Thyroid gland (tissue), 4 donors: Measurements from ENCODE around the gene SIL1. TPM values are rescaled to one million over a fixed set of nuclear protein-coding genes. Genes with fewer than 3 reads are reported as not detected.

Experiments
- DNase-seq, 2 donors: peaks; one replicate each; pipeline ENCODE4 v3.0.0-alpha.2; 2019
- H3K27ac ChIP-seq, 3 donors: fragments of 200-600 bp; sonication (generic); 1 replicate in 2 of 3; 2 replicates in 1 of 3; pipeline ENCODE4 v1.5.1; 2016 to 2019; ENCODE audit warnings: mild to moderate bottlenecking in 1 of 3, moderate library complexity in 1 of 3
- H3K27me3 ChIP-seq: fragments of 200-600 bp; sonication (generic); one replicate; pipeline ENCODE4 v1.5.1; 2019
- H3K36me3 ChIP-seq, 2 donors: fragments of 200-600 bp; sonication (generic); one replicate each; pipeline ENCODE4 v1.5.1; 2016 to 2019
- H3K4me1 ChIP-seq, 2 donors: fragments of 200-600 bp; sonication (generic); one replicate each; pipeline ENCODE4 v1.5.1; 2017 to 2019
- H3K4me3 ChIP-seq, 3 donors: fragments of 200-600 bp; sonication (generic); replicated peaks in 1 of 3; 1 replicate in 2 of 3; 2 replicates in 1 of 3; pipeline ENCODE4 v1.5.1; 2016; ENCODE audit warnings: mild to moderate bottlenecking in 1 of 3
- H3K9me3 ChIP-seq: fragments of 200-600 bp; sonication (generic); one replicate; pipeline ENCODE4 v1.5.1; 2017
- POLR2A ChIP-seq, 2 donors: fragments of 450-650 bp; IDR thresholded peaks; one replicate each; pipeline ENCODE4 v1.6.1; 2017; ENCODE audit warnings: antibody characterized with exemption in 2 of 2, mild to moderate bottlenecking in 2 of 2, moderate library complexity in 1 of 2
- WGBS, 2 donors: methylation state at CpG; one replicate each; pipeline ENCODE4 v1.1.5; 2017; 5-methylcytosine and 5-hydroxymethylcytosine counted together
- intact Hi-C: fragments of 100-400 bp; cut with DNase I; formaldehyde crosslinking; loops from one replicate; pipeline ENCODE4 v1.15.1; 2023
- total RNA-seq, 4 donors: library from RNA; depleted of rRNA; stranded (reverse); fragments of >200 nt; gene quantifications; one replicate each; pipeline ENCODE4 v1.2.3, GENCODE V29; 2016
- TF ChIP-seq, protein P1 (sequence below), 6 experiments: fragments of 200-600 bp in 3 of 6; fragments of 450-650 bp in 3 of 6; sonication (generic) in 3 of 6; IDR thresholded peaks; one replicate each; pipeline ENCODE4 v1.5.1; 2016 to 2019; ENCODE audit warnings: antibody characterized with exemption in 6 of 6, mild to moderate bottlenecking in 2 of 6, inconsistent platforms in 1 of 6, moderate library complexity in 1 of 6

Gene SIL1
- total RNA-seq, 4 donors from 2014 or later, result 57.5 to 103 (median 81.7) TPM

DNA sequence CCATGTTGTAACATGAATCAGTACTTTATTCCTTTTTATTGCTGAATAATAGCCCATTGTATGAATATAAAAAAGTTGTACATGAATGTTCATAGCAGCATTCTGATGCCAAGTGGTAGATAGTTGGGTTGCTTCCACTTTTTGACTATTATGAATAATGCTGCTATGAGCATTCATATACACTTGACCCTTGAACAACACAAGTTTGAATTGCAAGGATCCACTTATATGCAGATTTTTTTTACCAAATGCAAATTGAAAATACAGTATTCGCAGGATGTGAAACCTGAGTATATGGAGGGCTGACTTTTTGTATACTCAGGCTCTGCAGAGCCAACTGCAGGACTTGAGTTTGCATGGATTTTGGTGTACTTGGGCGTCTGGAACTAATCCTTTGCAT lies 14.7 kb upstream of the SIL1 start:
- no peak for TF ChIP-seq POLR2A (IDR thresholded peaks at IDR 0.05)
- TF ChIP-seq, protein P1, sequence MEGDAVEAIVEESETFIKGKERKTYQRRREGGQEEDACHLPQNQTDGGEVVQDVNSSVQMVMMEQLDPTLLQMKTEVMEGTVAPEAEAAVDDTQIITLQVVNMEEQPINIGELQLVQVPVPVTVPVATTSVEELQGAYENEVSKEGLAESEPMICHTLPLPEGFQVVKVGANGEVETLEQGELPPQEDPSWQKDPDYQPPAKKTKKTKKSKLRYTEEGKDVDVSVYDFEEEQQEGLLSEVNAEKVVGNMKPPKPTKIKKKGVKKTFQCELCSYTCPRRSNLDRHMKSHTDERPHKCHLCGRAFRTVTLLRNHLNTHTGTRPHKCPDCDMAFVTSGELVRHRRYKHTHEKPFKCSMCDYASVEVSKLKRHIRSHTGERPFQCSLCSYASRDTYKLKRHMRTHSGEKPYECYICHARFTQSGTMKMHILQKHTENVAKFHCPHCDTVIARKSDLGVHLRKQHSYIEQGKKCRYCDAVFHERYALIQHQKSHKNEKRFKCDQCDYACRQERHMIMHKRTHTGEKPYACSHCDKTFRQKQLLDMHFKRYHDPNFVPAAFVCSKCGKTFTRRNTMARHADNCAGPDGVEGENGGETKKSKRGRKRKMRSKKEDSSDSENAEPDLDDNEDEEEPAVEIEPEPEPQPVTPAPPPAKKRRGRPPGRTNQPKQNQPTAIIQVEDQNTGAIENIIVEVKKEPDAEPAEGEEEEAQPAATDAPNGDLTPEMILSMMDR (IDR thresholded peaks at IDR 0.05), result no peak
- H3K9me3 ChIP-seq, result no peaks in the 10 kb centered on the region
- no peak overlapping the region for H3K27ac ChIP-seq
- no peak overlapping the region for H3K4me3 ChIP-seq
- DNase-seq, result no peak
- H3K4me1 ChIP-seq, result peaks cover 0 to 8% of the 10 kb centered on the region in 2 donors
- intact Hi-C loops, result no loop called here
- no peaks in the 10 kb centered on the region for H3K27me3 ChIP-seq
- WGBS, 2 donors, result 86 to 92% methylated on average over 2 of the region's 2 CpGs
- no peaks in the 10 kb centered on the region for H3K36me3 ChIP-seq

DNA sequence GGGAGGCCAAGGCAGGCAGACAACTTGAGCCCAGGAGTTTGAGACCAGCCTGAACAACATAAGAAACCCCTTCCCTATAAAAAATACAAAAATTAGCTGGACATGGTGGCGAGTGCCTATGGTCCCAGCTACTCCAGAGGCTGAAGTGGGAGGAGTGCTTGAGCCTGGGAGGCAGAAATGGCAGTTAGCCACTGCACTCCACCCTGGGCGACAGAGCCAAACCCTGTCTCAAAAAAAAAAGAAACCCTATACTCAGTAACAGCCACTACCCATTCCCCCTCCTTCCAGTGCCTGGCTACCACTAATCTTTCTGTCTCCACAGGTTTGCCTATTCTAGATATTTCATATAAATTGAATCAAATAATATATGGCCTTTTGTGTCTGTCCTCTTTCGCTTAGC lies 14.3 kb upstream of the SIL1 start:
- Histone ChIP-seq H3K27me3 (no peaks in the 10 kb centered on the region), H3K36me3 (no peaks in the 10 kb centered on the region), H3K27ac (no peak overlapping the region), H3K4me3 (no peak overlapping the region), H3K4me1 (peaks cover 0 to 8% of the 10 kb centered on the region in 2 donors), H3K9me3 (no peaks in the 10 kb centered on the region)
- 64% methylated on average over 3 of the region's 3 CpGs for WGBS, 2 donors
- DNase-seq, result no peak
- intact Hi-C loops, result no loop called here
- TF ChIP-seq, protein P1 (IDR thresholded peaks at IDR 0.05), result no peak
- no peak for TF ChIP-seq POLR2A (IDR thresholded peaks at IDR 0.05)

DNA sequence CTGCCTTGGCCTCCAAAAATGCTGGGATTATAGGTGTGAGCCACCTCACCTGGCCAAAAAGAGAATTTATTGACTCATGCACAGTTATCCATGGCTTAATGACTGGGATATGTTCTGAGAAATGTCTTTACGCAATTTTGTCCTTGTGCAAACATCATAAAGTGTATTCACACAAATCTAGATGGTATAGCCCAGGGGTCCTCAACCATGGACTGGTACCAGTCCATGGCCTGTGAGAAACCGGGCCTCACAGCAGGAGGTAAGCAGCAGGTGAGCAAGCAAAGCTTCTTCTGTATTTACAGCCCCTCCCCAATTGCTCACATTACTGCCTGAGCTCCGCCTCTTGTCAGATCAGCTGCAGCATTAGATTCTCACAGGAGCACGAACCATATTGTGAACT lies 12.4 kb upstream of the SIL1 start:
- Histone ChIP-seq H3K27ac (no peak overlapping the region), H3K27me3 (no peaks in the 10 kb centered on the region), H3K36me3 (no peaks in the 10 kb centered on the region), H3K9me3 (no peaks in the 10 kb centered on the region), H3K4me1 (peaks cover 0 to 8% of the 10 kb centered on the region in 2 donors), H3K4me3 (no peak overlapping the region)
- intact Hi-C loops, result no loop called here
- 85 to 87% methylated on average over 4 of the region's 4 CpGs for WGBS, 2 donors
- no peak for DNase-seq
- TF ChIP-seq POLR2A (IDR thresholded peaks at IDR 0.05), result no peak
- TF ChIP-seq, protein P1 (IDR thresholded peaks at IDR 0.05), result no peak

DNA sequence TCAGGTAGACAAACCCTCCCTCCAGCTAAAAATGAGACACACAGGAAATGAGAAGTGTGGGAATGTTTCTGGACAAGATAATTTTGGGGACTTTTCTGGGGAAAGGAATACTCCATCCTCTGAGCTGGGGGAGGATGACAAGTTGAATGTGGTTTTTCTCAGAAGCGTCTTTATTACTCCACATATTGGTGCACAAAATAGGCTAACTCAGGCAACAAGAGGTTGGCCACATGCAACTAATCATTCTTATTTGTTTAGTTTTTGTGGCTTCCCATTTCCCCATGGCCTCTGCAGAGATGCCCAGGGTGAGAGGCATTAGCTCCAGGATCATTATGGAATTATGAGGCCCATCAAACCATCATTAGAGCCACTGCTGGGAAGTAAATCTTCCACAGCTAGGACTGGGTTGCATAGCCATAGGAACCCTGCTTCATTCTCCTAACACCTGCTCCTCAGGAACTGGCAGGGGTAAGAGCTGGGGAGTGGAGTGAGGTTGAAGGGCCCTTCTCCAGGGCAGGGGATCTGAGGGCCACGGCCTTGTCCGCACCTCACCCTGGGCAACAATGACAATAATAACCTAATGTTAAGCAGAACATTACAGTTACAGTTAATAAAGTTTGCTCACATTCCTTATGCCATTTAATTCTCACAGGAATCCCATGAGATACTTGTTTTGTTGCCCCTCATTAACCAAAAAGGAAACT lies 9.3 kb upstream of the SIL1 start:
- H3K4me3 ChIP-seq, result no peak overlapping the region
- WGBS, 2 donors, result 78 to 96% methylated on average over 3 of the region's 3 CpGs
- no peak for DNase-seq

DNA sequence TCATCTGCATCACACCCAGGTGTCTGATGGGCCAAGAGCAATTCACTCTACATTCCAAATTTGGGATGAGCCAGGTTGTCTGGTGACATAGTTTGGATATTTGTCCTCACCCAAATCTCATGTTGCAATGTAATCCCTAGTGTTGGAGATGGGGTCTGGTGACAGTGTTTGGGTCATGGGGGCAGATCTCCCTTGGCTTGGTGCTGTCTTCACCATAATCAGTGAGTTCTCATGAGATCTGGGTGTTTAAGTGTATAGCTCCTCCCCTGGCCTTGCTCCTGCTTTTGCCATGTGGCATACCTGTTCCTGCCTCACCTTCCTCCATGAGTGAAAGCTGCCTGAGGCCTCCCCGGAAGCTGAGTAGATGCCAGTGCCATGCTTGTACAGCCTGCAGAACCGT lies 7.4 kb upstream of the SIL1 start:
- TF ChIP-seq, protein P1 (IDR thresholded peaks at IDR 0.05), result no peak
- TF ChIP-seq POLR2A (IDR thresholded peaks at IDR 0.05), result no peak
- peaks cover 0 to 8% of the 10 kb centered on the region in 2 donors for H3K4me1 ChIP-seq
- H3K36me3 ChIP-seq, result no peaks in the 10 kb centered on the region
- no peaks in the 10 kb centered on the region for H3K9me3 ChIP-seq
- no peaks in the 10 kb centered on the region for H3K27me3 ChIP-seq
- no peak overlapping the region for H3K27ac ChIP-seq
- 97 to 100% methylated on average over 2 of the region's 2 CpGs for WGBS, 2 donors
- no peak for DNase-seq
- no peak overlapping the region for H3K4me3 ChIP-seq
- intact Hi-C loops, result no loop called here

More for the DNA sequence above, 9.3 kb upstream of the SIL1 start:
- Histone ChIP-seq H3K27me3 (no peaks in the 10 kb centered on the region), H3K27ac (no peak overlapping the region), H3K36me3 (no peaks in the 10 kb centered on the region), H3K9me3 (no peaks in the 10 kb centered on the region), H3K4me1 (peaks cover 0 to 8% of the 10 kb centered on the region in 2 donors)
- TF ChIP-seq POLR2A (IDR thresholded peaks at IDR 0.05), result no peak
- TF ChIP-seq, protein P1 (IDR thresholded peaks at IDR 0.05), result no peak
- intact Hi-C loops, result no loop called here
